Nephron (organoid): ENCODE results near the gene PTDSS2.

ENCODE experiments used
- H3K27ac Mint-ChIP-seq, 3 experiments: 2 replicates each; pipeline ENCODE4 v1.8.0; 2020; ENCODE audit warnings: mixed read lengths in 3 of 3, mild to moderate bottlenecking in 2 of 3, moderate library complexity in 1 of 3
- H3K27me3 Mint-ChIP-seq: 2 replicates; pipeline ENCODE4 v1.8.0; 2021; ENCODE audit warnings: low read depth, mild to moderate bottlenecking, moderate library complexity, mixed read lengths
- H3K36me3 Mint-ChIP-seq: 2 replicates; pipeline ENCODE4 v1.8.0; 2020; ENCODE audit warnings: low read depth, mixed read lengths
- H3K4me1 Mint-ChIP-seq: 2 replicates; pipeline ENCODE4 v1.8.0; 2020; ENCODE audit warnings: mixed read lengths
- H3K4me3 Mint-ChIP-seq, 3 experiments: 2 replicates each; pipeline ENCODE4 v1.8.0; 2020; ENCODE audit warnings: mild to moderate bottlenecking in 3 of 3, mixed read lengths in 3 of 3, moderate library complexity in 2 of 3
- H3K9me3 Mint-ChIP-seq: 2 replicates; pipeline ENCODE4 v1.8.0; 2020; ENCODE audit warnings: mixed read lengths
- CTCF ChIP-seq, 3 experiments: fragments of 200-600 bp; sonication (generic); IDR thresholded peaks; one replicate each; pipeline ENCODE4 v1.5.0; 2021; ENCODE audit warnings: antibody characterized with exemption in 3 of 3; ENCODE audit not compliant: unreplicated experiment in 3 of 3

Gene PTDSS2

GRCh38 chr11:491358-491757, 41.3 kb downstream of the PTDSS2 start:
- Mint-ChIP-seq H3K36me3 (peaks cover 27% of the 10 kb centered on the region), H3K4me3 (no peak overlapping the region), H3K4me1 (peaks cover 10% of the 10 kb centered on the region), H3K9me3 (no peaks in the 10 kb centered on the region), H3K27me3 (no peaks in the 10 kb centered on the region), H3K27ac (no peak overlapping the region)
- TF ChIP-seq CTCF (IDR thresholded peaks at IDR 0.05; ENCODE audit: unreplicated experiment in 3 of 3): no peak

DNA sequence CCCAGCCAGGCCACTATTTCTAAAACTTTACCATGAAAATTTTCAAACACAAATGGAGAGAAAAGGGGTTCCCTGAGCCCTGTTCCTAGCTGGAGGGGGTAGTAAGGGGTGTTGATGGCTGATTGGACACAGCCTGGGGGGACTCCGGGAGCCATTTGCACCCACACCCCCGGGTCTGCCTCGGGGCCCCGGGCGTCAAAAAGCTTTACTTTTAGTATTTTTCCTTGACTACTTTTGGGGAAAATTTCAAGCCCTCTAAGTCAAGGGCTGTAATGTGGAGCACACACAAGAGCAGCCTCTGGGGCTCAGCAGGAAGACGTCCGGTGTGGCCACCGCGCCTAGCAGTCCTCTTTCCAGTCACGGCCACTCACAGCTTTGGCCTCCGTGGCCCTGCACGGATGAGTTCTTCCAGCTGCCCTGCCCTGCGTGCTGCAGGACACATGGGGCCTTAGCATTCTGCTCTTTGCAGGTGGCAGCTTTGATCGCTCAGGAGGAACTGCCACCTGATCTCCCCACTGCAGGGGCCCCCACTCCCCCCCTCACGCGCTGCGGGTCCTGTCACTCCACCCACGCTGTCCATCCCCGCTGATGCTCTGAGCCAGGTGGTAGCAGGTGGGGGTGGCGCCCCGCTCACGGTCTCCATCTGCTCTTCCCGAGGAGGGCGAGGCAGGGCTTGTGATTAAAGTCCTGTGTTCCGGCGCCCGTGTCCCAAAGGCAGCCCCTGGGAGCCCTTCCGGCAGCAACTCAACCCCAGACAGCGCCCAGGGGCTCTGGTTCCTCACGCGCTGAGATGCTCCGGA, 42.5 kb downstream of the PTDSS2 start:
- Mint-ChIP-seq H3K9me3 (peaks cover 2% of the 10 kb centered on the region), H3K4me1 (peaks cover 18% of the 10 kb centered on the region), H3K36me3 (peaks cover 39% of the 10 kb centered on the region), H3K27me3 (peaks cover 4% of the 10 kb centered on the region), H3K4me3 (no peak overlapping the region), H3K27ac (no peak overlapping the region)
- no peak for TF ChIP-seq CTCF (IDR thresholded peaks at IDR 0.05; ENCODE audit: unreplicated experiment in 3 of 3)

- peaks cover 4% of the 10 kb centered on the region for H3K27me3 Mint-ChIP-seq
- H3K4me3 Mint-ChIP-seq: no peak overlapping the region
- peak overlapping the region in 2 of 3 experiments; percentile 37 to 91 for H3K27ac Mint-ChIP-seq
- peaks cover 45% of the 10 kb centered on the region for H3K36me3 Mint-ChIP-seq
- no peak for TF ChIP-seq CTCF (IDR thresholded peaks at IDR 0.05; ENCODE audit: unreplicated experiment in 3 of 3)
- H3K9me3 Mint-ChIP-seq: peaks cover 2% of the 10 kb centered on the region
- peaks cover 18% of the 10 kb centered on the region for H3K4me1 Mint-ChIP-seq
These were observed 44.9 kb downstream of the PTDSS2 start for GRCh38 chr11:494761-495536.

DNA sequence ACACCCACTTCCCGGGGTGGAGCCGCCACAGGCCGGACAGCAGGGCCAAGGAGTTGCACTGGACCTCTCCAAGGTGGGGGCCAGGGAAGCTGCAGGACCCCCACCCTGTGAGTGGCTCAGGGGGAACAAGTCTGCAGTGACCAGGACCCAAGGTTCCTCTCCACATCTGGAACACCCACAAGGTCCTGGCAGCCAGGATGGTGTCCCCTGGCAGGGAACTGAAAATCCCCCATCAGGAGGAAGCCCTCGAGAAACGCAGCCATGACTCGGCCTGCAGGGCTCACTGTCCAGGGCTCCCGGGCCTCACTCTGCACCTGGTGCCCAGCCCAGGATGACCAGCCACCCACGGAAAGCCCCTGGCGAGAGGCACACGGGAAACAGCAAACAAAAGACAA, 45.5 kb downstream of the PTDSS2 start:
- no peak overlapping the region for H3K4me3 Mint-ChIP-seq
- H3K36me3 Mint-ChIP-seq: peaks cover 47% of the 10 kb centered on the region
- no peak for TF ChIP-seq CTCF (IDR thresholded peaks at IDR 0.05; ENCODE audit: unreplicated experiment in 3 of 3)
- H3K9me3 Mint-ChIP-seq: peaks cover 2% of the 10 kb centered on the region
- H3K4me1 Mint-ChIP-seq: peaks cover 18% of the 10 kb centered on the region
- peaks cover 4% of the 10 kb centered on the region for H3K27me3 Mint-ChIP-seq
- peak overlapping the region in 1 of 3 experiments; percentile 91 for H3K27ac Mint-ChIP-seq

DNA sequence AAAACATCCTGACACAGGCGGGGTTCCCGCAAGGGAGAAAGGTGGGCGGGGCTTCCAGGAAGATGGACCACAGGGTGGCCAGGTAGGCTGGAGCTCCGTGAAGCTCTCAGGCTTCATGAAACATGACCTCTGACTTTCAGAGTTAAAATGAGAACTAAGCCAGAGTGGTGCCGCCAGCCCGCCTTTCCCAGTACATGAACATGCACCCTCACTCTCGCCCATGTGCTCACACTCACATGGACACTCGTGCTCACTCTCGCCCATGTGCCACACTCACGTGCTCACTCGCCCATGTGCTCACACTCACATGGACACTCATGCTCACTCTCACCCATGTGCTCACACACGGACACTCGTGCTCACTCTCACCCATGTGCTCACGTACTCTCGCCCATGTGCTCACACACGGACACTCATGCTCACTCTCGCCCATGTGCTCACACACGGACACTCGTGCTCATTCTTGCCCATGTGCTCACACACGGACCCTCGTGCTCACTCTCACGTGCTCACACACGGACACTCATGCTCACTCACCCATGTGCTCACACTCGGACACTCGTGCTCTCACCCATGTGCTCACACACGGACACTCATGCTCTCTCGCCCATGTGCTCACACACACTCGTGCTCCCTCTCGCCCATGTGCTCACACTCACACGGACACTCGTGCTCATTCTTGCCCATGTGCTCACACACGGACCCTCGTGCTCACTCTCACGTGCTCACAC, 46.9 kb downstream of the PTDSS2 start:
- H3K4me3 Mint-ChIP-seq: no peak overlapping the region
- peaks cover 2% of the 10 kb centered on the region for H3K9me3 Mint-ChIP-seq
- H3K36me3 Mint-ChIP-seq: peaks cover 51% of the 10 kb centered on the region
- H3K27me3 Mint-ChIP-seq: peaks cover 4% of the 10 kb centered on the region
- H3K27ac Mint-ChIP-seq: peak overlapping the region in 1 of 3 experiments; percentile 29
- peaks cover 18% of the 10 kb centered on the region for H3K4me1 Mint-ChIP-seq
- TF ChIP-seq CTCF (IDR thresholded peaks at IDR 0.05; ENCODE audit: unreplicated experiment in 3 of 3): no peak
